ENCODE data around the gene MAP4K4.
A peak's percentile ranks its signal among the peaks of the same experiment; 100 is the strongest.

MAP4K4 gene

DNA sequence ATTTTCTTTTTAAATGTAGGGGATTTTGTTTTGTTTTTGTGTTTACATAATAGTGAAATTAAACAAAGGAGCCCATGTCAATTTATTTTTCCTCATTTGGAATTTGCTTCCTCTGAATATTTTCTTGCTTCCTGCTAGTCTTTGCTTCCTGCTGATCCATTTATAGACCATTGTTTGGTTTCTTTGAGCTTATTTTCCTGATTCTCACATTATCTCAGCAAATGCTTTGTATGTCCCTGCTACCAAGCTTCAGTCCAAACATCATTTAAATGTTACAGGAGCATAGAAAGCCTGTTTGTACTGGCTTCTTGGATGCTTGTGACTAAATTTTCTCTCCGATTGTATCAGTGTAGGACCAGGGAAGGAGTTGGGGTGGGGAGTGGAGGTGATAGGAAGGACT lies 166.9 kb downstream of the MAP4K4 start:
- DNase-seq (ENCODE audit: low spot score), result no peak
- TF ChIP-seq, protein P1, sequence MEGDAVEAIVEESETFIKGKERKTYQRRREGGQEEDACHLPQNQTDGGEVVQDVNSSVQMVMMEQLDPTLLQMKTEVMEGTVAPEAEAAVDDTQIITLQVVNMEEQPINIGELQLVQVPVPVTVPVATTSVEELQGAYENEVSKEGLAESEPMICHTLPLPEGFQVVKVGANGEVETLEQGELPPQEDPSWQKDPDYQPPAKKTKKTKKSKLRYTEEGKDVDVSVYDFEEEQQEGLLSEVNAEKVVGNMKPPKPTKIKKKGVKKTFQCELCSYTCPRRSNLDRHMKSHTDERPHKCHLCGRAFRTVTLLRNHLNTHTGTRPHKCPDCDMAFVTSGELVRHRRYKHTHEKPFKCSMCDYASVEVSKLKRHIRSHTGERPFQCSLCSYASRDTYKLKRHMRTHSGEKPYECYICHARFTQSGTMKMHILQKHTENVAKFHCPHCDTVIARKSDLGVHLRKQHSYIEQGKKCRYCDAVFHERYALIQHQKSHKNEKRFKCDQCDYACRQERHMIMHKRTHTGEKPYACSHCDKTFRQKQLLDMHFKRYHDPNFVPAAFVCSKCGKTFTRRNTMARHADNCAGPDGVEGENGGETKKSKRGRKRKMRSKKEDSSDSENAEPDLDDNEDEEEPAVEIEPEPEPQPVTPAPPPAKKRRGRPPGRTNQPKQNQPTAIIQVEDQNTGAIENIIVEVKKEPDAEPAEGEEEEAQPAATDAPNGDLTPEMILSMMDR (IDR thresholded peaks at IDR 0.05; ENCODE audit: extremely low read depth, missing control alignments), result no peak

DNA sequence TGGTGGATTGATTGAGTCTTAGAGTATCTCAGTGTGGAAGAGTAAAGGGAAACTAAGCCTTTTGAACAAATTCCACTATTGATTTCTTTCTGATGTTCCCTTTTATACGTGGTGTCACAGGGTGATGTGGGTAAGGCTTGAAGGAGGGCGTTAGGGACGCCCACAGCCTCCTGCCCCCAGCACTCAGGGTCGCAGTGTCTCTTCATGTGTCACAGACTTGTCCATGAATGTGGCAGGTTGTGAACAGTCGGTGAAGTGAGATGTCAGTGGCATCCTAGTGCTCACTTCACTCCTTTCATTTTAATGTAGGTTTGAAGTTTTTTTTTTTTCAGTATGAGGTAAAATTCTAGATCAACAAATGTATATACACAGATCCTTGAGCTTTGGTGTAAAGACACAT lies 171.0 kb downstream of the MAP4K4 start:
- DNase-seq (ENCODE audit: low spot score), result no peak

DNA sequence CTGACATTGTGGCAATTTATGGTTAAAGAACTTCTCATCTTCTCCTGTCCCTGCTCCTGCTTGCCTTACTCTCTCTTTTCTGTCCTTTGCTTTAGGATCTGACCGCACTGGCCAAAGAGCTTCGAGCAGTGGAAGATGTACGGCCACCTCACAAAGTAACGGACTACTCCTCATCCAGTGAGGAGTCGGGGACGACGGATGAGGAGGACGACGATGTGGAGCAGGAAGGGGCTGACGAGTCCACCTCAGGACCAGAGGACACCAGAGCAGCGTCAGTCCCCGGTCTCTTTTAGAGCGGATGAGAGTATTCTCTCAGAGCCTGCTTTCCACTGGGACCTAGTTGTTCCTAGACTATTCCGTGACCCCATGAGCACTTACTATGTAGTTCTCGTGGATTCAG lies 172.0 kb downstream of the MAP4K4 start:
- no peak for DNase-seq (ENCODE audit: low spot score)
- TF ChIP-seq, protein P1 (IDR thresholded peaks at IDR 0.05; ENCODE audit: extremely low read depth, missing control alignments), result no peak

More for the DNA sequence above, 171.0 kb downstream of the MAP4K4 start:
- TF ChIP-seq, protein P1 (IDR thresholded peaks at IDR 0.05; ENCODE audit: extremely low read depth, missing control alignments), result no peak

DNA sequence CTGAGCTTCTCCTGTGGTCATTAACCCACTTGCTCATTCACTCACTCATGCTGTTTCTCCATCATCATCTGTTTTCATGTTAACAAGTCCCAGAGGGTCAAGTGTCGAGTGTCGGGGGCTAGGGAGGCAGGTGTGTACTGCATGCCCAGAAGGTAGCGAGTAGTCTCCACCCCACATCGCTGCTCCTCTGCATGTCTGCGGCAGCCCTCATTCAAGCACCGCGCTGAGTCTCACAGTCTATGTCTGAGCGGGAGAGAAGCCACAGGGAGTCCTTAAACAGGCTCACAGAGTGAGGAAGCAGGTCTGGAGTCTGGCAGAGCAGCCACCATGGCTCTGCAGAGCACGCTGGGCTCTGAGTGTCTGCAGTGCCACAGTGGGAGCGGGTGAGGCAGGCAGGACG lies 172.9 kb downstream of the MAP4K4 start:
- DNase-seq (ENCODE audit: low spot score), result no peak
- TF ChIP-seq, protein P1 (IDR thresholded peaks at IDR 0.05; ENCODE audit: extremely low read depth, missing control alignments), result no peak

DNA sequence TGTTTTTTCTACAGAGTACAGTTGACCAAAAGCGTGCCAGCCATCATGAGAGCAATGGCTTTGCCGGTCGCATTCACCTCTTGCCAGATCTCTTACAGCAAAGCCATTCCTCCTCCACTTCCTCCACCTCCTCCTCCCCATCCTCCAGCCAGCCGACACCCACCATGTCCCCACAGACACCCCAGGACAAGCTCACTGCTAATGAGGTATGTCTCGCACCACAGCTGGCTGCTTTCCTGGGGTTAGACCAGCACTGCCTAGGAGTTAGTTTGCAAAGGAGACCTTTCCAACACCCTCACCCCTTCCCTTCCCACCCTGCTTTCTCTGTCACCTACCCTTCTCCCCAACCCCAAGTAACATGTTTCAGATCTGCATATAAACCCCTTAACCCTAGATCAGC lies 174.0 kb downstream of the MAP4K4 start:
- DNase-seq (ENCODE audit: low spot score), result no peak
- TF ChIP-seq, protein P1 (IDR thresholded peaks at IDR 0.05; ENCODE audit: extremely low read depth, missing control alignments), result no peak

DNA sequence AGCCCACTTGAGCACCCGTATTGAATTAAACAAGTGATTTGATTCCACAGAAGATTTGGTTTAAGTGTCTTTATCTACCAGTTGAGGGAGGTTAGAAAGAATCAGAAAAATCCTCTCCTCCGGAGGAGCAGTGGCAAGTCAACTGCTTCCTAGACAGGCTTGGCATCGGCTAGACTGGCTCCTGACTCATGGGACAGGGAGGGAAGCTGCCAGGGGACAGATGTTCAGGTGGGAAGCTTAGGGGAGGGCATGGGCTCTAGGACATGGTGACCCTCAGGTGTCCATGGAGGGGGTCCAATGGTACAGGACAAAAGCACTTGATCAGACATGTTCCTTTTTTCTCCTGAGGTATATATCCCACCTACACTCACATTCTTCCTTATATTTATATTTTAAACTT lies 175.0 kb downstream of the MAP4K4 start:
- TF ChIP-seq, protein P1 (IDR thresholded peaks at IDR 0.05; ENCODE audit: extremely low read depth, missing control alignments), result no peak

DNA sequence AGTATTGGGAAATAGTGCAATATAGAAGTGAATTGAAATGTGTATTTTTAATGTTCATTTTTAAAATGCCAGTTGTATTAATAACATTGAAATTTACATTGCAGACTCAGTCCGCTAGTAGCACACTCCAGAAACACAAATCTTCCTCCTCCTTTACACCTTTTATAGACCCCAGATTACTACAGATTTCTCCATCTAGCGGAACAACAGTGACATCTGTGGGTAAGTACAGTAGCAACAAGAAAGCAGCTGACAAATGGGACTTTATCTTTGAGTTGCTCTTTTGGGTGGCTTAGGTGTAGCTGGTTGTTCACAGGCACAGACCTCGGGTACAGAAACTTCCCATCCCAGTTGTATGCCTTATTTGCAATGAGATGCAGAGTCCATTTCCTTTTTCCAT lies 176.0 kb downstream of the MAP4K4 start:
- DNase-seq (ENCODE audit: low spot score), result peak; percentile 13
- TF ChIP-seq, protein P1 (IDR thresholded peaks at IDR 0.05; ENCODE audit: extremely low read depth, missing control alignments), result no peak

More for the DNA sequence above, 175.0 kb downstream of the MAP4K4 start:
- no peak for DNase-seq (ENCODE audit: low spot score)
